GM06990 (cell line): ENCODE data around the gene KRT77.

Source experiments
- DNase-seq: peaks from one replicate; pipeline ENCODE4 v3.0.0-alpha.2; 2011; ENCODE audit not compliant: insufficient read length; ENCODE audit errors: extremely low read depth
- H3K27me3 ChIP-seq: replicated peaks from 2 replicates; pipeline ENCODE4 v1.6.0; 2011; ENCODE audit warnings: low read length; ENCODE audit not compliant: control insufficient read depth, insufficient read depth
- H3K36me3 ChIP-seq: 2 replicates; pipeline ENCODE4 v1.5.1; 2011; ENCODE audit warnings: low read length; ENCODE audit not compliant: control insufficient read depth, insufficient read depth
- H3K4me3 ChIP-seq: replicated peaks from 2 replicates; pipeline ENCODE4 v1.5.1; 2011; ENCODE audit warnings: low read depth, mild to moderate bottlenecking, control low read depth, low read length
- TF ChIP-seq, protein P1 (sequence below): IDR thresholded peaks from 2 replicates; pipeline ENCODE4 v1.5.1; 2011; ENCODE audit warnings: low read length, control low read depth, mild to moderate bottlenecking, inconsistent platforms; ENCODE audit not compliant: insufficient read depth, poor library complexity, severe bottlenecking

Gene KRT77

DNA sequence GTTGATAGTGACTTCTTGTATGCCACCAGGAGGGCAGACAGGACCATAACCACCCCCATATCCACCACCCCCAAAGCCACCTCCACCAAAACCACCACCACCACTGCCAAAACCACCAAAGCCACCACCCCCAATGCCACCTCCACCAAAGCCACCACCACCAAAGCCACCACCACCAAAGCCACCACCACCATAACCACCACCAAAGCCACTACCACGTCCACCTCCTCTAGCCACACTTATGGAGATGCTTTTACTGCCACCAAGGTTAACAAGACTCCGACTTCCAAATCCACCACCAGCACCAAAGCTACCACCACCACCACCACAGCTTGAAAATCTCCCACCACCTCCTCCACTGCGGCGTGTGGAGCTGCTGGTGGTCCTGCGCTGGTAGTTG, 23.4 kb downstream of the KRT77 start:
- no peak for DNase-seq
- no peaks in the 10 kb centered on the region; the same call in none of the 2 replicates for H3K27me3 ChIP-seq
- no peaks in the 10 kb centered on the region for H3K36me3 ChIP-seq
- TF ChIP-seq, protein P1, sequence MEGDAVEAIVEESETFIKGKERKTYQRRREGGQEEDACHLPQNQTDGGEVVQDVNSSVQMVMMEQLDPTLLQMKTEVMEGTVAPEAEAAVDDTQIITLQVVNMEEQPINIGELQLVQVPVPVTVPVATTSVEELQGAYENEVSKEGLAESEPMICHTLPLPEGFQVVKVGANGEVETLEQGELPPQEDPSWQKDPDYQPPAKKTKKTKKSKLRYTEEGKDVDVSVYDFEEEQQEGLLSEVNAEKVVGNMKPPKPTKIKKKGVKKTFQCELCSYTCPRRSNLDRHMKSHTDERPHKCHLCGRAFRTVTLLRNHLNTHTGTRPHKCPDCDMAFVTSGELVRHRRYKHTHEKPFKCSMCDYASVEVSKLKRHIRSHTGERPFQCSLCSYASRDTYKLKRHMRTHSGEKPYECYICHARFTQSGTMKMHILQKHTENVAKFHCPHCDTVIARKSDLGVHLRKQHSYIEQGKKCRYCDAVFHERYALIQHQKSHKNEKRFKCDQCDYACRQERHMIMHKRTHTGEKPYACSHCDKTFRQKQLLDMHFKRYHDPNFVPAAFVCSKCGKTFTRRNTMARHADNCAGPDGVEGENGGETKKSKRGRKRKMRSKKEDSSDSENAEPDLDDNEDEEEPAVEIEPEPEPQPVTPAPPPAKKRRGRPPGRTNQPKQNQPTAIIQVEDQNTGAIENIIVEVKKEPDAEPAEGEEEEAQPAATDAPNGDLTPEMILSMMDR, result no peak
- H3K4me3 ChIP-seq, result no peak overlapping the region

DNA sequence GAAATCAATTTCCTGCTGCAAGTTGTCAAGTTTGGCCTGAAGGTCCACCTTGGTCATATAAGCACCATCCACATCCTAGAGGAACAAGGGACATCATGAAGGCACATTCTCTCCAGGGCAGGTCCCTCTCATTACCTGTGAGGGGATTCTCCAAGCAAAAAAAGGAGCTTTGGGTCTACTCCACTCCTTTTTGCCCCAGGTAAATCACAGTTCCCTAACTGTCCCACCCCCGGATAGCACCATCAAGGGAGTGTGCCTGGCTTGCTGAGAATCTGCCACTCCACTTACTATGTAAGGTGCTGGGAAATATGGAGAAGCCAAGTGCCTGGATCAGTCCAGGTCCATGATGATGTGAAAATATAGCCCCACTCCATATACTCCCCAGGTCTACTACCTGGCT, 25.7 kb downstream of the KRT77 start:
- no peak for DNase-seq
- TF ChIP-seq, protein P1, result no peak
- Histone ChIP-seq H3K4me3 (no peak overlapping the region), H3K27me3 (no peaks in the 10 kb centered on the region; the same call in 1 of the 2 replicates), H3K36me3 (no peaks in the 10 kb centered on the region)

DNA sequence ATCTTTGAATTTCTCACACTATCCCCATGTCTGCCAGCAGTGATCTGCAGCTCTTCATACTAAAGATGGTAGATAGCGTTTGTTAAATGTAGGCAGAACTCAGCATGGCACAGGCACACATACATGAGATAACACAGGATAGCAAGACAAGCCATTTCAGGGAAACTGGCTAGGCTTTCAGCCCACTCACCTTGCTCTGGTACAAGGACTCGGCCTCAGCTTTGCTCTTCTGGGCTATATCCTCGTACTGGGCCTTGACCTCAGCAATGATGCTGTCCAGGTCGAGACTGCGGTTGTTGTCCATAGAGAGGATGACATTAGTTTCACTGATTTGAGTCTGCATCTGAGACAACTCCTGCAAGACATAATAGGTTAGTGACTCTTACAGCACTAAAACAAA, 26.2 kb downstream of the KRT77 start:
- DNase-seq, result no peak
- H3K36me3 ChIP-seq, result no peaks in the 10 kb centered on the region
- H3K27me3 ChIP-seq, result no peaks in the 10 kb centered on the region
- TF ChIP-seq, protein P1, result no peak
- H3K4me3 ChIP-seq, result no peak overlapping the region

DNA sequence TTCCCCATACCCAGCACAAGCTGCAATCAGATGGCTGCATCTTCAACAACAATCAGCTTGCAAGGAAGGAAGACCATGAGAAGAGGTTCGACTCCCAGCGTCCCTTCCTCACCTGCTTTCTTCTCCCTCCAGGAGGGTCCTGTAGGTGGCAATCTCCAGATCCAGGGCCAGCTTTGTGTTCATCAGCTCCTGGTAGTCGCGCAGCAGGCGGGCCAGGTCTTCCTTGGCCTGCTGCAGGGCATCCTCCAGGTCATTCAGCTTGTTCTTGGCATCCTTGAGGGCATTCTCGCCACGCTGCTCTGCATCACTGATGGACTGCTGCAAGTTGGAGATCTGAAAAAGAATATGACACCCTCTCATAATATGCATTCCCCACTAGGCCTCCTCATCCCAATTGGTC, 27.2 kb downstream of the KRT77 start:
- Histone ChIP-seq H3K36me3 (no peaks in the 10 kb centered on the region), H3K4me3 (no peak overlapping the region), H3K27me3 (no peaks in the 10 kb centered on the region)
- TF ChIP-seq, protein P1, result no peak
- DNase-seq, result no peak

DNA sequence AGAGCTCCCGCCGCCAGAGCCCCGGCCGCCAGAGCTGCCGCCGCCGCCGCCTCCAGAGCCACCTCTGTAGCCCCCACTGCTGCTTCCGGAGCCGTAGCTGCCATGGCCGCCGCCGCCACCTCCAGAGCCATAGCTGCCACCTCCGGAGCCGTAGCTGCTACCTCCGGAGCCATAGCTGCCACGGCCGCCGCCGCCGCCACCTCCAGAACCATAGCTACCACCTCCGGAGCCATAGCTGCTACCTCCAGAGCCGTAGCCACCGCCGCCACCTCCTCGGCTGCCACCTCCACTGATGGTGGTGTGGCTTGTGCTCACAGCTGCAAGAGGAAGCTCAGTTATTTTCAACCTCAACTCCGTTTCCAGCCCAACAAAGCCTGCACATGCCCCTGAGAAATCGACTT, 28.0 kb downstream of the KRT77 start:
- no peaks in the 10 kb centered on the region for H3K36me3 ChIP-seq
- H3K4me3 ChIP-seq, result no peak overlapping the region
- no peak for DNase-seq
- H3K27me3 ChIP-seq, result no peaks in the 10 kb centered on the region
- TF ChIP-seq, protein P1, result no peak

DNA sequence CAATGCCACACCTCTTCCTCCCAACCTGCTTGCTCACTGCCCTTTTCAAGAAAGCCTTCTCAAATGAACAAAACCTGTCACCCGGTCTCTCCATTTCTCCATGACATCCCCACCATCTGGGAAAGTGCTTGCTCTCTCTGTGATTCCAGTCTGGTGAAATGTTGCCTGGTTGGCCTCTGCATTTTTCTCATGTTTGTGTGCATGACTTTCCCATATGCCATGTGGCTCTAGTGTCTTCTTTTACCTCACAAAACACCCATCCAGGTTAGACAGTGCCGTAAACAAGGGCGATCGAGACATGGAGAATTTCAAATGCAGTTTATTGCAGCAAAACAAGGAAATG, 28.9 kb downstream of the KRT77 start:
- H3K27me3 ChIP-seq, result no peaks in the 10 kb centered on the region
- no peak overlapping the region for H3K4me3 ChIP-seq
- TF ChIP-seq, protein P1, result no peak
- no peak for DNase-seq
- no peaks in the 10 kb centered on the region for H3K36me3 ChIP-seq
